ENCODE results near the gene DEDD2. TPM values are rescaled to one million over a fixed set of nuclear protein-coding genes. Genes with fewer than 3 reads are reported as not detected.
"Not testable (repeated sequence)": the region's sequence is repeated elsewhere in the genome, so short reads cannot be mapped to it uniquely, and the experiment has no call there.

The DEDD2 gene
- 26.5 TPM for total RNA-seq (ENCODE audit: insufficient read depth, low replicate concordance)

GRCh38 chr19:42217520-42218437 is at the start of gene DEDD2:
TSS of gene DEDD2 (minus strand) at chr19:42217677. CDS start at chr19:42217007, 670 bp downstream.
- DNase-seq (ENCODE audit: low spot score) = peak; percentile 97

GRCh38 chr19:42266928-42267603 is 49.6 kb upstream of the DEDD2 start:
- DNase-seq (ENCODE audit: low spot score) = not testable (repeated sequence)

GRCh38 chr19:42266105-42266504 is 48.6 kb upstream of the DEDD2 start:
- DNase-seq (ENCODE audit: low spot score) = not testable (repeated sequence)

- DNase-seq (ENCODE audit: low spot score) = no peak
Measured at GRCh38 chr19:42261763-42262162, 44.3 kb upstream of the DEDD2 start.

- DNase-seq (ENCODE audit: low spot score) = not testable (repeated sequence)
Measured at GRCh38 chr19:42257842-42258241, 40.4 kb upstream of the DEDD2 start.

- DNase-seq (ENCODE audit: low spot score) = peak; percentile 81
Measured at GRCh38 chr19:42255766-42256745, 38.6 kb upstream of the DEDD2 start.

GRCh38 chr19:42254850-42255765 is 37.6 kb upstream of the DEDD2 start, which contains the start of gene ERF:
TSS of gene ERF (minus strand) at chr19:42255128. CDS start at chr19:42254999, 129 bp downstream.
- DNase-seq (ENCODE audit: low spot score) = peak; percentile 93

- DNase-seq (ENCODE audit: low spot score) = peak; percentile 84
Measured at GRCh38 chr19:42254089-42254849, 36.8 kb upstream of the DEDD2 start.

- DNase-seq (ENCODE audit: low spot score) = peak; percentile 67
Measured at GRCh38 chr19:42253245-42254088, 36.0 kb upstream of the DEDD2 start.

GRCh38 chr19:42252365-42253244 is 35.1 kb upstream of the DEDD2 start:
- DNase-seq (ENCODE audit: low spot score) = peak; percentile 65

- DNase-seq (ENCODE audit: low spot score) = no peak
Measured at GRCh38 chr19:42251572-42252358, 34.3 kb upstream of the DEDD2 start.

GRCh38 chr19:42250666-42251531 is 33.4 kb upstream of the DEDD2 start:
- DNase-seq (ENCODE audit: low spot score) = peak; percentile 28

GRCh38 chr19:42250183-42250665 is 32.7 kb upstream of the DEDD2 start:
- no peak for DNase-seq (ENCODE audit: low spot score)

- no peak for DNase-seq (ENCODE audit: low spot score)
Measured at GRCh38 chr19:42249769-42250168, 32.3 kb upstream of the DEDD2 start.

- no peak for DNase-seq (ENCODE audit: low spot score)
Measured at GRCh38 chr19:42249149-42249750, 31.8 kb upstream of the DEDD2 start.
